Activated CD4-positive, alpha-beta memory T cell treated with anti-CD3 and anti-CD28 coated beads, Interleukin-2, amount 10 ng/mL, durations not matched to agents 7 days and 5 days (primary cell): ENCODE measurements around the gene GALNS. TPM values are rescaled to one million over a fixed set of nuclear protein-coding genes. Genes with fewer than 3 reads are reported as not detected.

Experiments
- CTCF ChIA-PET: fragments of 350-600 bp; sonication (Branson Sonifier 250); formaldehyde crosslinking; loops from one replicate; lab custom pipeline; 2021; ENCODE audit warnings: antibody characterized with exemption, inconsistent platforms; lab: Charles Lee
- POLR2A ChIA-PET: fragments of 350-600 bp; sonication (Branson Sonifier 250); formaldehyde crosslinking; loops from one replicate; lab custom pipeline; 2021; ENCODE audit warnings: antibody characterized with exemption; lab: Charles Lee
- DNase-seq: peaks from one replicate; pipeline ENCODE4 v3.0.0-alpha.2; 2020
- H3K27ac Mint-ChIP-seq: one replicate; pipeline ENCODE4 v1.8.0; 2021; ENCODE audit warnings: mild to moderate bottlenecking, mixed read lengths
- H3K27me3 Mint-ChIP-seq: one replicate; pipeline ENCODE4 v1.8.0; 2021; ENCODE audit warnings: mixed read lengths
- H3K36me3 Mint-ChIP-seq: one replicate; pipeline ENCODE4 v1.8.0; 2021; ENCODE audit warnings: low read depth, mixed read lengths
- H3K4me1 Mint-ChIP-seq: one replicate; pipeline ENCODE4 v1.8.0; 2021; ENCODE audit warnings: mixed read lengths
- H3K4me3 Mint-ChIP-seq: one replicate; pipeline ENCODE4 v1.8.0; 2021; ENCODE audit warnings: mild to moderate bottlenecking, mixed read lengths
- H3K9me3 Mint-ChIP-seq: one replicate; pipeline ENCODE4 v1.8.0; 2021; ENCODE audit warnings: mixed read lengths
- total RNA-seq, 2 experiments: library from RNA; stranded (reverse); gene quantifications; one replicate each; pipeline ENCODE4 v1.2.3, GENCODE V29; 2021

GALNS gene
- total RNA-seq, 2 experiments from 2014 or later = 35.2 to 38.2 TPM

GRCh38 chr16:88876942-88877526, 20.3 kb upstream of the GALNS start:
- Mint-ChIP-seq H3K4me3 (no peak overlapping the region), H3K4me1 (peaks cover 1% of the 10 kb centered on the region), H3K9me3 (no peaks in the 10 kb centered on the region), H3K36me3 (no peaks in the 10 kb centered on the region), H3K27ac (no peak overlapping the region), H3K27me3 (no peaks in the 10 kb centered on the region)
- DNase-seq = no peak
- ChIA-PET CTCF (no interaction called here), POLR2A (no interaction called here)

GRCh38 chr16:88875703-88876234, 19.0 kb upstream of the GALNS start:
- H3K4me3 Mint-ChIP-seq = no peak overlapping the region
- ChIA-PET POLR2A (no interaction called here), CTCF (no interaction called here)
- no peak for DNase-seq
- peaks cover 2% of the 10 kb centered on the region for H3K4me1 Mint-ChIP-seq
- H3K27ac Mint-ChIP-seq = no peak overlapping the region
- no peaks in the 10 kb centered on the region for H3K9me3 Mint-ChIP-seq
- no peaks in the 10 kb centered on the region for H3K36me3 Mint-ChIP-seq
- peaks cover 5% of the 10 kb centered on the region for H3K27me3 Mint-ChIP-seq

GRCh38 chr16:88874938-88875599, 18.3 kb upstream of the GALNS start:
- H3K9me3 Mint-ChIP-seq = no peaks in the 10 kb centered on the region
- no peak overlapping the region for H3K4me3 Mint-ChIP-seq
- peaks cover 8% of the 10 kb centered on the region for H3K27me3 Mint-ChIP-seq
- no peaks in the 10 kb centered on the region for H3K36me3 Mint-ChIP-seq
- H3K4me1 Mint-ChIP-seq = peaks cover 3% of the 10 kb centered on the region
- ChIA-PET CTCF (no interaction called here), POLR2A (no interaction called here)
- no peak overlapping the region for H3K27ac Mint-ChIP-seq
- DNase-seq = no peak

GRCh38 chr16:88872650-88873331, 16.0 kb upstream of the GALNS start:
- peaks cover 3% of the 10 kb centered on the region for H3K4me1 Mint-ChIP-seq
- POLR2A ChIA-PET = no interaction called here
- no peak for DNase-seq
- no peak overlapping the region for H3K4me3 Mint-ChIP-seq
- H3K27me3 Mint-ChIP-seq = peaks cover 11% of the 10 kb centered on the region
- CTCF ChIA-PET = no interaction called here
- H3K9me3 Mint-ChIP-seq = no peaks in the 10 kb centered on the region
- no peaks in the 10 kb centered on the region for H3K36me3 Mint-ChIP-seq
- no peak overlapping the region for H3K27ac Mint-ChIP-seq

- Mint-ChIP-seq H3K4me1 (peaks cover 3% of the 10 kb centered on the region), H3K27ac (no peak overlapping the region), H3K9me3 (no peaks in the 10 kb centered on the region), H3K36me3 (no peaks in the 10 kb centered on the region), H3K27me3 (peaks cover 11% of the 10 kb centered on the region), H3K4me3 (no peak overlapping the region)
- DNase-seq = no peak
- POLR2A ChIA-PET = no interaction called here
- CTCF ChIA-PET = no interaction called here
These were observed 15.1 kb upstream of the GALNS start for GRCh38 chr16:88871730-88872416.

- Mint-ChIP-seq H3K4me3 (no peak overlapping the region), H3K27ac (no peak overlapping the region), H3K27me3 (peaks cover 11% of the 10 kb centered on the region), H3K9me3 (no peaks in the 10 kb centered on the region), H3K36me3 (no peaks in the 10 kb centered on the region), H3K4me1 (peaks cover 3% of the 10 kb centered on the region)
- POLR2A ChIA-PET = no interaction called here
- CTCF ChIA-PET = no interaction called here
- no peak for DNase-seq
These were observed 14.6 kb upstream of the GALNS start for GRCh38 chr16:88871349-88871702.

GRCh38 chr16:88870608-88871348, 14.0 kb upstream of the GALNS start:
- no peak overlapping the region for H3K27ac Mint-ChIP-seq
- CTCF ChIA-PET = interaction anchor here (0.7 kb wide), 1 partner anchor 418 kb away, joined by 3 read pairs; no protein-coding TSS in a partner anchor

GRCh38 chr16:88869673-88869980, 12.9 kb upstream of the GALNS start:
- DNase-seq = no peak
- Mint-ChIP-seq H3K9me3 (no peaks in the 10 kb centered on the region), H3K4me1 (peaks cover 2% of the 10 kb centered on the region), H3K4me3 (no peak overlapping the region), H3K27me3 (peaks cover 11% of the 10 kb centered on the region), H3K27ac (no peak overlapping the region), H3K36me3 (no peaks in the 10 kb centered on the region)
- ChIA-PET POLR2A (no interaction called here), CTCF (interaction anchor here (1.7 kb wide), 1 partner anchor 12 kb away, joined by 5 read pairs; no protein-coding TSS in a partner anchor)

More at GRCh38 chr16:88870608-88871348, 14.0 kb upstream of the GALNS start:
- POLR2A ChIA-PET = no interaction called here
- Mint-ChIP-seq H3K36me3 (no peaks in the 10 kb centered on the region), H3K9me3 (no peaks in the 10 kb centered on the region), H3K4me1 (peaks cover 3% of the 10 kb centered on the region), H3K4me3 (no peak overlapping the region), H3K27me3 (peaks cover 11% of the 10 kb centered on the region)
- DNase-seq = no peak

- Mint-ChIP-seq H3K4me1 (peaks cover 2% of the 10 kb centered on the region), H3K36me3 (no peaks in the 10 kb centered on the region), H3K27me3 (peaks cover 11% of the 10 kb centered on the region), H3K4me3 (no peak overlapping the region), H3K9me3 (no peaks in the 10 kb centered on the region), H3K27ac (no peak overlapping the region)
- DNase-seq = no peak
- POLR2A ChIA-PET = no interaction called here
- CTCF ChIA-PET = interaction anchor here (1.7 kb wide), 1 partner anchor 11 kb away, joined by 5 read pairs; no protein-coding TSS in a partner anchor
These were observed 12.4 kb upstream of the GALNS start for GRCh38 chr16:88868974-88869672.

- Mint-ChIP-seq H3K9me3 (no peaks in the 10 kb centered on the region), H3K27me3 (peaks cover 11% of the 10 kb centered on the region), H3K4me1 (peaks cover 2% of the 10 kb centered on the region), H3K36me3 (no peaks in the 10 kb centered on the region), H3K4me3 (no peak overlapping the region), H3K27ac (no peak overlapping the region)
- DNase-seq = no peak
- CTCF ChIA-PET = no interaction called here
- POLR2A ChIA-PET = no interaction called here
These were observed 11.0 kb upstream of the GALNS start for GRCh38 chr16:88867581-88868246.

- Mint-ChIP-seq H3K27me3 (peaks cover 10% of the 10 kb centered on the region), H3K27ac (no peak within 1 kb of the TSS), H3K4me1 (peaks cover 2% of the 10 kb centered on the region), H3K9me3 (no peaks in the 10 kb centered on the region), H3K36me3 (peaks cover 2% of the 10 kb centered on the region), H3K4me3 (no peak within 1 kb of the TSS)
- POLR2A ChIA-PET = interaction anchor here (1.2 kb wide), 1 partner anchor 10 kb away, joined by 3 read pairs; the partner anchor contains the start of genes GALNS and TRAPPC2L
- CTCF ChIA-PET = no interaction called here
- DNase-seq = no peak
These were observed 9.6 kb upstream of the GALNS start, which contains the start of gene PABPN1L for GRCh38 chr16:88866151-88866920. TSS of gene PABPN1L (minus strand) at chr16:88866660. CDS start at chr16:88866606, 54 bp downstream.
